NCI-H524 (cell line): Measurements from ENCODE around the gene MTREX.

Experiments
- DNase-seq, 2 experiments: peaks; one replicate each; lab custom pipeline; 2025; lab: John Stamatoyannopoulos, UW

The MTREX gene

GRCh38 chr5:55384072-55384471 lies 76.3 kb downstream of the MTREX start:
- DNase-seq: no peak

- DNase-seq: no peak
Observed at GRCh38 chr5:55385227-55385626, 77.4 kb downstream of the MTREX start.

- DNase-seq: no peak
Observed at GRCh38 chr5:55385846-55386245, 78.1 kb downstream of the MTREX start.

GRCh38 chr5:55386356-55386755 lies 78.6 kb downstream of the MTREX start:
- DNase-seq: no peak

GRCh38 chr5:55387865-55388264 lies 80.1 kb downstream of the MTREX start:
- DNase-seq: no peak

GRCh38 chr5:55391707-55392106 lies 83.9 kb downstream of the MTREX start:
- no peak for DNase-seq

- DNase-seq: no peak
Observed at GRCh38 chr5:55392669-55393068, 84.9 kb downstream of the MTREX start.

GRCh38 chr5:55393501-55394175 lies 85.8 kb downstream of the MTREX start:
- no peak for DNase-seq

- DNase-seq: no peak
Observed at GRCh38 chr5:55402199-55402598, 94.4 kb downstream of the MTREX start.

GRCh38 chr5:55406292-55406691 lies 98.5 kb downstream of the MTREX start:
- peak in 1 of 2 experiments; percentile 25 for DNase-seq

- peak; percentile 22 to 37 for DNase-seq
Observed at GRCh38 chr5:55407059-55407684, 99.4 kb downstream of the MTREX start.

GRCh38 chr5:55407984-55408383 lies 100.2 kb downstream of the MTREX start:
- DNase-seq: no peak

GRCh38 chr5:55409775-55410174 lies 102.0 kb downstream of the MTREX start:
- no peak for DNase-seq

GRCh38 chr5:55410845-55411244 lies 103.1 kb downstream of the MTREX start:
- DNase-seq: no peak

GRCh38 chr5:55411876-55412275 lies 104.1 kb downstream of the MTREX start:
- no peak for DNase-seq

- DNase-seq: no peak
Observed at GRCh38 chr5:55413644-55414043, 105.9 kb downstream of the MTREX start.

GRCh38 chr5:55415071-55415470 lies 107.3 kb downstream of the MTREX start:
- no peak for DNase-seq

- no peak for DNase-seq
Observed at GRCh38 chr5:55416306-55416705, 108.5 kb downstream of the MTREX start.

- DNase-seq: no peak
Observed at GRCh38 chr5:55418994-55419968, 111.5 kb downstream of the MTREX start.

- DNase-seq: no peak
Observed at GRCh38 chr5:55421074-55421529, 113.3 kb downstream of the MTREX start.

GRCh38 chr5:55426455-55426854 lies 118.7 kb downstream of the MTREX start:
- DNase-seq: no peak

GRCh38 chr5:55427157-55427556 lies 119.4 kb downstream of the MTREX start:
- DNase-seq: peak in 1 of 2 experiments; percentile 68

- DNase-seq: no peak
Observed at GRCh38 chr5:55429221-55429612, 121.4 kb downstream of the MTREX start.
